ENCODE measurements around the gene DIO2.

DNA sequence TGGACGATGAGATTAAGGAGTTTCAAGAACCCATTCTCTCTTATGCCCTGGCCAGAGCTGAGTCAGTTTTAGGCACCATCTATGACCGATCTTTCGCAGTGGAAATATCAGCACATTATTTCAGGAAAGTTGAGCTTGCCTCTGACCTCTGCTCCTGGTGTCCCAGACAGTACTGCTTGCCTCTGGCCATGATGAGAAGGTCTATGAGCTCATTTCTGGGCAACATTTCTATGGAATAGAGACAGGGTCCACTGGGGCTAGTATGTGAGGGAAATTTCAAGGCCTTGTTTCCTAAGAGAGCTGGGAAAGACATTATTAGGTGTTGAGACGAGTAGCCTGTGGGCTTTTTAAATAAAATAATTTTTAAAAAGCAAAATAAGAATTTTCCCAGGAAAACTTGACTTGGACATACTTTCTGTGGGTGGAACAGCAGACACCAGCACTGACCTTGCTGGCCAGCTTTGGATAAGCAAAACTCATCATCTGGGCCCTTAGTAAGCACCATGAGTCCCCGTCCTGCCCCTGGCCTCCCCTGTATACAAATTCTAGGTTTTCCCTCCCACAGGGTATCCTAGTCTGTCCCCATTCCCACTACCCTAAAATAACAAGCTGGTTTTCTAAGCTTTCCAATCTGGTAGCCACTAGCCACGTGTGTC lies 43.4 kb downstream of the DIO2 start:
- no peak for TF ChIP-seq NFE2L1 (CRISPR knock-in tag; IDR thresholded peaks at IDR 0.05)
- TF ChIP-seq, protein P1, sequence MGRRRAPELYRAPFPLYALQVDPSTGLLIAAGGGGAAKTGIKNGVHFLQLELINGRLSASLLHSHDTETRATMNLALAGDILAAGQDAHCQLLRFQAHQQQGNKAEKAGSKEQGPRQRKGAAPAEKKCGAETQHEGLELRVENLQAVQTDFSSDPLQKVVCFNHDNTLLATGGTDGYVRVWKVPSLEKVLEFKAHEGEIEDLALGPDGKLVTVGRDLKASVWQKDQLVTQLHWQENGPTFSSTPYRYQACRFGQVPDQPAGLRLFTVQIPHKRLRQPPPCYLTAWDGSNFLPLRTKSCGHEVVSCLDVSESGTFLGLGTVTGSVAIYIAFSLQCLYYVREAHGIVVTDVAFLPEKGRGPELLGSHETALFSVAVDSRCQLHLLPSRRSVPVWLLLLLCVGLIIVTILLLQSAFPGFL (CRISPR knock-in tag; IDR thresholded peaks at IDR 0.05; ENCODE audit: borderline replicate concordance) = no peak
- TF ChIP-seq, protein P2, sequence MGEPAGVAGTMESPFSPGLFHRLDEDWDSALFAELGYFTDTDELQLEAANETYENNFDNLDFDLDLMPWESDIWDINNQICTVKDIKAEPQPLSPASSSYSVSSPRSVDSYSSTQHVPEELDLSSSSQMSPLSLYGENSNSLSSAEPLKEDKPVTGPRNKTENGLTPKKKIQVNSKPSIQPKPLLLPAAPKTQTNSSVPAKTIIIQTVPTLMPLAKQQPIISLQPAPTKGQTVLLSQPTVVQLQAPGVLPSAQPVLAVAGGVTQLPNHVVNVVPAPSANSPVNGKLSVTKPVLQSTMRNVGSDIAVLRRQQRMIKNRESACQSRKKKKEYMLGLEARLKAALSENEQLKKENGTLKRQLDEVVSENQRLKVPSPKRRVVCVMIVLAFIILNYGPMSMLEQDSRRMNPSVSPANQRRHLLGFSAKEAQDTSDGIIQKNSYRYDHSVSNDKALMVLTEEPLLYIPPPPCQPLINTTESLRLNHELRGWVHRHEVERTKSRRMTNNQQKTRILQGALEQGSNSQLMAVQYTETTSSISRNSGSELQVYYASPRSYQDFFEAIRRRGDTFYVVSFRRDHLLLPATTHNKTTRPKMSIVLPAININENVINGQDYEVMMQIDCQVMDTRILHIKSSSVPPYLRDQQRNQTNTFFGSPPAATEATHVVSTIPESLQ (CRISPR knock-in tag; IDR thresholded peaks at IDR 0.05) = no peak

Data from WTC11 (cell line).